Measurements from ENCODE around the gene ZNF287. TPM values are rescaled to one million over a fixed set of nuclear protein-coding genes. Genes with fewer than 3 reads are reported as not detected.

The ZNF287 gene
- total and polyA plus RNA-seq, 2 experiments from 2014 or later: 11.7 to 15.1 TPM

DNA sequence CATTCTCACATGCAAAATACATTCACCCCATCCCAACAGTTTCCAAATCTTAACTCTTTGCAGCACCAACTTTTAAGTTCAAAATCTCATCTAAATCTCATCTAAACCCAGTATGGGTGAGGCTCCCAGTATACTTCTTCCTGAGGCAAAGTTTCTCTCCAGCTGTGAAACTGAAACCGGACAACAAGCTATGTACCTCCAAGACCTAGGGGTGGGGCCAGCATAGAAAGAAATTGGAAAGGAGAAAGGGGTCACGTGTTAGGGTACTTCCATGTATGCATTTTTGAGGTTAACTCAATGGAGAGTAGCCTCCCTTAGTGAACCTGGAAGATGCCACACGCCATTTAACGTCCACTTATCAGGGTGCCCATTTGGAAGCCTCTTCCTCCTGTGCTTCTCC lies 53.1 kb downstream of the ZNF287 start:
- no peak overlapping the region for H3K9ac ChIP-seq
- H3K27ac ChIP-seq: no peak overlapping the region
- in situ Hi-C loops (cut with MboI): loop anchor here (5.0 kb wide), 1 partner anchor 59 kb away; no protein-coding TSS in a partner anchor
- no peaks in the 10 kb centered on the region for H3F3A ChIP-seq (ENCODE audit: insufficient read depth)
- no peak overlapping the region for H3K4me3 ChIP-seq
- no peaks in the 10 kb centered on the region for H3K79me2 ChIP-seq (ENCODE audit: insufficient read depth)
- H3K9me2 ChIP-seq (ENCODE audit: insufficient read depth): no peaks in the 10 kb centered on the region
- H3K4me1 ChIP-seq (ENCODE audit: insufficient read depth): peaks cover 11% of the 10 kb centered on the region
- H2AFZ ChIP-seq: no peak overlapping the region; the same call in 1 of the 2 replicates
- H3K27me3 ChIP-seq (replicated peaks; ENCODE audit: insufficient read depth): no peaks in the 10 kb centered on the region
- no peaks in the 10 kb centered on the region for H3K9me3 ChIP-seq (ENCODE audit: low read depth)
- 89 to 90% methylated on average over 4 of the region's 4 CpGs for WGBS, 2 experiments (ENCODE audit: low coverage in 1 of 2, low lambda C conversion rate in 2 of 2, missing lambda C conversion rate in 2 of 2)
- no peaks in the 10 kb centered on the region for H3K36me3 ChIP-seq (ENCODE audit: low read depth)
- no peak overlapping the region for H3K4me2 ChIP-seq (ENCODE audit: unreplicated experiment)
- no peak for TF ChIP-seq EZH2 (IDR thresholded peaks at IDR 0.05; ENCODE audit: insufficient read depth, poor library complexity, severe bottlenecking)
- no peak for TF ChIP-seq EZH2phosphoT487 (IDR thresholded peaks at IDR 0.05; ENCODE audit: insufficient read depth, low read depth)
- no peaks in the 10 kb centered on the region for H4K20me1 ChIP-seq (ENCODE audit: insufficient read depth)
- no peak for DNase-seq

GRCh38 chr17:16513873-16514272 lies 55.1 kb downstream of the ZNF287 start:
- Histone ChIP-seq H3K79me2 (ENCODE audit: insufficient read depth) (no peaks in the 10 kb centered on the region), H3K27ac (no peak overlapping the region), H3K9ac (no peak overlapping the region), H3F3A (ENCODE audit: insufficient read depth) (no peaks in the 10 kb centered on the region), H3K27me3 (replicated peaks; ENCODE audit: insufficient read depth) (no peaks in the 10 kb centered on the region), H4K20me1 (ENCODE audit: insufficient read depth) (no peaks in the 10 kb centered on the region), H3K4me1 (ENCODE audit: insufficient read depth) (peaks cover 11% of the 10 kb centered on the region), H3K4me2 (ENCODE audit: unreplicated experiment) (no peak overlapping the region), H3K9me3 (ENCODE audit: low read depth) (no peaks in the 10 kb centered on the region), H3K4me3 (no peak overlapping the region), H3K9me2 (ENCODE audit: insufficient read depth) (no peaks in the 10 kb centered on the region), H3K36me3 (ENCODE audit: low read depth) (no peaks in the 10 kb centered on the region), H2AFZ (no peak overlapping the region)
- WGBS, 2 experiments (ENCODE audit: low coverage in 1 of 2, low lambda C conversion rate in 2 of 2, missing lambda C conversion rate in 2 of 2): 91 to 92% methylated on average over 6 of the region's 6 CpGs
- TF ChIP-seq EZH2phosphoT487 (IDR thresholded peaks at IDR 0.05; ENCODE audit: insufficient read depth, low read depth): no peak
- TF ChIP-seq EZH2 (IDR thresholded peaks at IDR 0.05; ENCODE audit: insufficient read depth, poor library complexity, severe bottlenecking): no peak
- in situ Hi-C loops (cut with MboI): no loop called here
- no peak for DNase-seq

GRCh38 chr17:16512011-16512410 lies 57.0 kb downstream of the ZNF287 start:
- Histone ChIP-seq H3K9ac (no peak overlapping the region), H3K9me2 (ENCODE audit: insufficient read depth) (no peaks in the 10 kb centered on the region), H3K9me3 (ENCODE audit: low read depth) (no peaks in the 10 kb centered on the region), H3K79me2 (ENCODE audit: insufficient read depth) (no peaks in the 10 kb centered on the region), H3K4me1 (ENCODE audit: insufficient read depth) (peaks cover 9% of the 10 kb centered on the region), H3K4me2 (ENCODE audit: unreplicated experiment) (no peak overlapping the region), H2AFZ (no peak overlapping the region), H3K4me3 (no peak overlapping the region), H3K27me3 (replicated peaks; ENCODE audit: insufficient read depth) (no peaks in the 10 kb centered on the region), H3F3A (ENCODE audit: insufficient read depth) (no peaks in the 10 kb centered on the region), H4K20me1 (ENCODE audit: insufficient read depth) (no peaks in the 10 kb centered on the region), H3K36me3 (ENCODE audit: low read depth) (no peaks in the 10 kb centered on the region), H3K27ac (no peak overlapping the region)
- in situ Hi-C loops (cut with MboI): no loop called here
- WGBS, 2 experiments (ENCODE audit: low coverage in 1 of 2, low lambda C conversion rate in 2 of 2, missing lambda C conversion rate in 2 of 2): 70 to 91% methylated on average over 4 of the region's 4 CpGs
- no peak for DNase-seq
- TF ChIP-seq EZH2 (IDR thresholded peaks at IDR 0.05; ENCODE audit: insufficient read depth, poor library complexity, severe bottlenecking) (no peak), EZH2phosphoT487 (IDR thresholded peaks at IDR 0.05; ENCODE audit: insufficient read depth, low read depth) (no peak)

DNA sequence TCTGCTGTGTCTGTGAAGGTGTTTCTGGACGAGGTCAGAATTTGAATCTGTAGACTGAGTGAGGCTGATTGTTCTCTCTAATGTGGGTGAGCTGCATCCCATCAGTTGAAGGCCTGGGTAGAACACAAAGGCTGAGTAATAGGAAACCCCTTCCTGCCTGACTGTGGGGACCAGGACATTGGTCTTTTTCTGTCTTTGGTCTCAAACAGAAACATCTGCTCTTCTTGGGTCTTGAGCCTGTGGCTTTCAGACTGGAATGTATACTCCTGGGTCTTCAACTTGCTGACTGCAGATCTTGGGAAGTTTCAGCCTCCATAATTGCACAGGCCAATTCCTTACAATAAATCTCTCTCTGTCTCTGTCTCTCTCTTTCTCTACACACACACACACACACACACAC lies 57.4 kb downstream of the ZNF287 start:
- no peaks in the 10 kb centered on the region for H3K27me3 ChIP-seq (replicated peaks; ENCODE audit: insufficient read depth)
- H3K4me2 ChIP-seq (ENCODE audit: unreplicated experiment): no peak overlapping the region
- DNase-seq: no peak
- TF ChIP-seq EZH2 (IDR thresholded peaks at IDR 0.05; ENCODE audit: insufficient read depth, poor library complexity, severe bottlenecking): no peak
- TF ChIP-seq EZH2phosphoT487 (IDR thresholded peaks at IDR 0.05; ENCODE audit: insufficient read depth, low read depth): no peak
- no peak overlapping the region for H3K9ac ChIP-seq
- H3K27ac ChIP-seq: no peak overlapping the region
- H3F3A ChIP-seq (ENCODE audit: insufficient read depth): no peaks in the 10 kb centered on the region
- no peak overlapping the region for H2AFZ ChIP-seq
- H3K4me3 ChIP-seq: no peak overlapping the region
- H4K20me1 ChIP-seq (ENCODE audit: insufficient read depth): no peaks in the 10 kb centered on the region
- no peaks in the 10 kb centered on the region for H3K79me2 ChIP-seq (ENCODE audit: insufficient read depth)
- H3K9me3 ChIP-seq (ENCODE audit: low read depth): no peaks in the 10 kb centered on the region
- in situ Hi-C loops (cut with MboI): no loop called here
- WGBS, 2 experiments (ENCODE audit: low coverage in 1 of 2, low lambda C conversion rate in 2 of 2, missing lambda C conversion rate in 2 of 2): 40 to 54% methylated on average over 1 of the region's 1 CpG
- no peaks in the 10 kb centered on the region for H3K36me3 ChIP-seq (ENCODE audit: low read depth)
- peaks cover 5% of the 10 kb centered on the region for H3K4me1 ChIP-seq (ENCODE audit: insufficient read depth)
- no peaks in the 10 kb centered on the region for H3K9me2 ChIP-seq (ENCODE audit: insufficient read depth)

Measured in GM23248 (cell line).